Liver (tissue), 9 donors: ENCODE measurements around the gene KIAA1217. TPM values are rescaled to one million over a fixed set of nuclear protein-coding genes. Genes with fewer than 3 reads are reported as not detected.
A peak's percentile ranks its signal among the peaks of the same experiment; 100 is the strongest.

ENCODE experiments used
- DNase-seq: peaks from one replicate; pipeline ENCODE4 v3.0.0-alpha.2; 2017; ENCODE audit warnings: low spot score
- H3K27ac ChIP-seq, 2 donors: one replicate each; pipeline ENCODE4 v1.7.0; 2013; ENCODE audit warnings: inconsistent platforms in 2 of 2, low read length in 2 of 2, control low read depth in 1 of 2, low read depth in 1 of 2, mild to moderate bottlenecking in 1 of 2
- H3K27me3 ChIP-seq, 4 donors: one replicate each; pipeline versions ENCODE4 v1.6.1 to v1.7.0; 2013; ENCODE audit warnings: low read length in 3 of 4, inconsistent platforms in 1 of 4, mild to moderate bottlenecking in 1 of 4, moderate library complexity in 1 of 4; ENCODE audit not compliant: control insufficient read depth in 4 of 4, insufficient read depth in 4 of 4
- H3K36me3 ChIP-seq, 4 donors: one replicate each; pipeline versions ENCODE4 v1.6.1 to v1.7.0; 2013; ENCODE audit warnings: low read length in 3 of 4, mild to moderate bottlenecking in 3 of 4, low read depth in 1 of 4, moderate library complexity in 1 of 4; ENCODE audit not compliant: control insufficient read depth in 4 of 4, insufficient read depth in 3 of 4
- H3K4me1 ChIP-seq, 4 donors: one replicate each; pipeline versions ENCODE4 v1.6.1 to v1.7.0; 2013; ENCODE audit warnings: low read length in 3 of 4, mild to moderate bottlenecking in 3 of 4, moderate library complexity in 1 of 4; ENCODE audit not compliant: control insufficient read depth in 4 of 4, insufficient read depth in 4 of 4
- H3K4me3 ChIP-seq, 3 donors: one replicate each; pipeline versions ENCODE4 v1.6.1 to v1.7.0; 2013; ENCODE audit warnings: low read length in 3 of 3, control low read depth in 1 of 3, low read depth in 1 of 3, mild to moderate bottlenecking in 1 of 3
- H3K9ac ChIP-seq, 2 donors: one replicate each; pipeline ENCODE4 v1.7.0; 2013; ENCODE audit warnings: low read length in 2 of 2, mild to moderate bottlenecking in 2 of 2, moderate library complexity in 2 of 2, control low read depth in 1 of 2, low read depth in 1 of 2
- H3K9me3 ChIP-seq, 4 donors: one replicate each; pipeline versions ENCODE4 v1.6.1 to v1.7.0; 2013; ENCODE audit warnings: low read length in 3 of 4; ENCODE audit not compliant: control insufficient read depth in 4 of 4
- EGR1 ChIP-seq, 2 donors: IDR thresholded peaks; 2 replicates each; pipeline ENCODE4 v1.6.1; 2016 to 2018; ENCODE audit warnings: antibody characterized with exemption in 2 of 2, low read depth in 2 of 2
- HNF4A ChIP-seq, 2 donors: conservative IDR thresholded peaks; 2 replicates each; pipeline ENCODE4 v1.6.1; 2016; ENCODE audit warnings: antibody characterized with exemption in 2 of 2, mild to moderate bottlenecking in 2 of 2
- HNF4G ChIP-seq: IDR thresholded peaks from 2 replicates; pipeline ENCODE4 v1.6.1; 2016; ENCODE audit warnings: antibody characterized with exemption
- NR2F2 ChIP-seq: IDR thresholded peaks from 2 replicates; pipeline ENCODE4 v1.6.1; 2016; ENCODE audit warnings: antibody characterized with exemption
- TAF1 ChIP-seq: conservative IDR thresholded peaks from 2 replicates; pipeline ENCODE4 v1.6.1; 2016; ENCODE audit warnings: antibody characterized with exemption, mild to moderate bottlenecking
- YY1 ChIP-seq: IDR thresholded peaks from 2 replicates; pipeline ENCODE4 v1.6.1; 2016; ENCODE audit warnings: antibody characterized with exemption, mild to moderate bottlenecking
- WGBS: extraction: QIAGEN DNeasy Blood & Tissue Kit; methylation state at CpG from one replicate; pipeline ENCODE4 v1.1.7; 2013; 5-methylcytosine and 5-hydroxymethylcytosine counted together
- polyA plus RNA-seq, 2 donors: library from polyadenylated mRNA; stranded (reverse) in 1 of 2; unstranded in 1 of 2; fragments of 200-250 nt in 1 of 2; fragments of >200 nt in 1 of 2; fragmentation: Nextera tagmentation in 1 of 2; extraction: Ambion mirVana in 1 of 2; gene quantifications; one replicate each; pipeline versions ENCODE4 v1.2.1 to v1.2.3, GENCODE V29; 2013 to 2015
- total RNA-seq, 2 donors: library from RNA; depleted of rRNA; stranded (reverse); fragments of >200 nt; gene quantifications; one replicate each; pipeline ENCODE4 v1.2.3, GENCODE V29; 2014
- TF ChIP-seq, protein P1 (sequence below): IDR thresholded peaks from 2 replicates; pipeline ENCODE4 v1.6.1; 2016; ENCODE audit warnings: antibody characterized with exemption, mild to moderate bottlenecking
- TF ChIP-seq, protein P2 (sequence below): IDR thresholded peaks from 2 replicates; pipeline ENCODE4 v1.6.1; 2016; ENCODE audit warnings: antibody characterized with exemption
- TF ChIP-seq, protein P3 (sequence below): IDR thresholded peaks from 2 replicates; pipeline ENCODE4 v1.6.1; 2016; ENCODE audit warnings: antibody characterized with exemption
- donor health status: healthy.
- donor health status: healthy.
- donor health status: healthy.
- donor health status: healthy.
- donor health status: healthy.

KIAA1217 gene
- total and polyA plus RNA-seq, 4 donors, result 4.5 to 12.8 (median 6.8) TPM

DNA sequence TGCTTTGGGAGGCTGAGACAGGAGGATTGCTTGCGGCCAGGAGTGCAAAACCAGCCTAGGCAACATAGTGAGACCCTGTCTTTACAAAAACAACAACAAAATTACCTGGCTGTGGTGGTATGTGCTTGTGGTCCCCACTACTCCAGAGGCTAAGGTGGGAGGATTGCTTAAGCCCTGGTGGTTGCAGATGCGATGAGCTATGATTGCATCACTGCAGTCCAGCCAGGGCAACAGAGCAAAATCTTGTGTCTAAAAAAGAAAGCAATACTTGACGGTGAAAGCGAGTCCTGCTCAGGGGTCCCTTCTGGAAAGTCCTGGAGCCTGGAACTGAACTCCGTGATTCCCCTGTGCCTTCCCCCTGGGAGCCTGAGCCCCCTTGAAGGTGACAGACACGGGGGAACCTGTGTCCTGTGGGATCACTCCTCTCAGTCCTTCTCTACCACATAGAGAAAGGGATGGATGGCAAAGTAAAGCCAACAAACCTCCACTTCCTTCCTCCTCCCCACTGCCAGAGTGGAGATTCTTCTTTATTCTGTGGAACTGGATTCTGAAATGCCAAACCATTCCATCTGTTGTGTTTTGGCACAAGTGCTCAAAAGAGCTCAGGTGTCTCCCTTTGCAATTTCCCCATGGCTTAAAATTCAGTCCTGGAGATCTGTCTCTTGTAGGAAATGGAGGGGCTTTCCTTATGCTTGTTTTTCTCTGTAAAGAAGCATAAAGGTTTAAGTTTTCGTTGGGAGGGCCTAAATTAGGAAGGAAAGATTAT, 50.6 kb downstream of the KIAA1217 start:
- no peaks in the 10 kb centered on the region for H3K4me1 ChIP-seq
- no peak overlapping the region for H3K9ac ChIP-seq
- no peaks in the 10 kb centered on the region for H3K9me3 ChIP-seq
- no peaks in the 10 kb centered on the region for H3K36me3 ChIP-seq
- WGBS, result 67% methylated on average over 7 of the region's 7 CpGs
- H3K27me3 ChIP-seq, result no peaks in the 10 kb centered on the region
- TF ChIP-seq EGR1 (IDR thresholded peaks at IDR 0.05; ENCODE audit: low read depth in 2 of 2) (no peak), HNF4A (conservative IDR thresholded peaks at IDR 0.05) (no peak), HNF4G (no peak), TAF1 (no peak)
- TF ChIP-seq, protein P1, sequence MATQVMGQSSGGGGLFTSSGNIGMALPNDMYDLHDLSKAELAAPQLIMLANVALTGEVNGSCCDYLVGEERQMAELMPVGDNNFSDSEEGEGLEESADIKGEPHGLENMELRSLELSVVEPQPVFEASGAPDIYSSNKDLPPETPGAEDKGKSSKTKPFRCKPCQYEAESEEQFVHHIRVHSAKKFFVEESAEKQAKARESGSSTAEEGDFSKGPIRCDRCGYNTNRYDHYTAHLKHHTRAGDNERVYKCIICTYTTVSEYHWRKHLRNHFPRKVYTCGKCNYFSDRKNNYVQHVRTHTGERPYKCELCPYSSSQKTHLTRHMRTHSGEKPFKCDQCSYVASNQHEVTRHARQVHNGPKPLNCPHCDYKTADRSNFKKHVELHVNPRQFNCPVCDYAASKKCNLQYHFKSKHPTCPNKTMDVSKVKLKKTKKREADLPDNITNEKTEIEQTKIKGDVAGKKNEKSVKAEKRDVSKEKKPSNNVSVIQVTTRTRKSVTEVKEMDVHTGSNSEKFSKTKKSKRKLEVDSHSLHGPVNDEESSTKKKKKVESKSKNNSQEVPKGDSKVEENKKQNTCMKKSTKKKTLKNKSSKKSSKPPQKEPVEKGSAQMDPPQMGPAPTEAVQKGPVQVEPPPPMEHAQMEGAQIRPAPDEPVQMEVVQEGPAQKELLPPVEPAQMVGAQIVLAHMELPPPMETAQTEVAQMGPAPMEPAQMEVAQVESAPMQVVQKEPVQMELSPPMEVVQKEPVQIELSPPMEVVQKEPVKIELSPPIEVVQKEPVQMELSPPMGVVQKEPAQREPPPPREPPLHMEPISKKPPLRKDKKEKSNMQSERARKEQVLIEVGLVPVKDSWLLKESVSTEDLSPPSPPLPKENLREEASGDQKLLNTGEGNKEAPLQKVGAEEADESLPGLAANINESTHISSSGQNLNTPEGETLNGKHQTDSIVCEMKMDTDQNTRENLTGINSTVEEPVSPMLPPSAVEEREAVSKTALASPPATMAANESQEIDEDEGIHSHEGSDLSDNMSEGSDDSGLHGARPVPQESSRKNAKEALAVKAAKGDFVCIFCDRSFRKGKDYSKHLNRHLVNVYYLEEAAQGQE, result no peak
- no peak overlapping the region for H3K4me3 ChIP-seq
- DNase-seq, result no peak
- no peak overlapping the region for H3K27ac ChIP-seq

DNA sequence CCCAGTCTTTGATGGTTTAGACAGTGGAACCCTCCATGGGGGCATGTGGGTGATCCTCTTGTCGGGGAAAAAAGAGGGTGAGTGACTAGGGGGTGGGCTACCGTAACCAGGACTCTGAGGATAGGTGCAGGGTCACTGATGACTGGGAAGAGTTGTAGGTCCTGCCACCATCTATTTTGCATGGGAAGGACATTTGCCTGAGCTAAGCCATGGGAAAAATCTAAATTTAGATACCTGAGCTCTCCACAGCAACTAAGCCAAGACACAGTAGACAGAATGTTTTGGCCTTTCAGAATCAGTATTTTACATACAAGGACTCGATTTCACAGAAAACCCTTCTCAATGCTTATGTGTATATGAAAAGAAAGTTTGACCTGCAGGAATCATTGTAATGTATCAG, 52.7 kb downstream of the KIAA1217 start:
- whole genome bisulfite sequencing, result 92% methylated on average over 3 of the region's 3 CpGs
- H3K27ac ChIP-seq, result no peak overlapping the region

DNA sequence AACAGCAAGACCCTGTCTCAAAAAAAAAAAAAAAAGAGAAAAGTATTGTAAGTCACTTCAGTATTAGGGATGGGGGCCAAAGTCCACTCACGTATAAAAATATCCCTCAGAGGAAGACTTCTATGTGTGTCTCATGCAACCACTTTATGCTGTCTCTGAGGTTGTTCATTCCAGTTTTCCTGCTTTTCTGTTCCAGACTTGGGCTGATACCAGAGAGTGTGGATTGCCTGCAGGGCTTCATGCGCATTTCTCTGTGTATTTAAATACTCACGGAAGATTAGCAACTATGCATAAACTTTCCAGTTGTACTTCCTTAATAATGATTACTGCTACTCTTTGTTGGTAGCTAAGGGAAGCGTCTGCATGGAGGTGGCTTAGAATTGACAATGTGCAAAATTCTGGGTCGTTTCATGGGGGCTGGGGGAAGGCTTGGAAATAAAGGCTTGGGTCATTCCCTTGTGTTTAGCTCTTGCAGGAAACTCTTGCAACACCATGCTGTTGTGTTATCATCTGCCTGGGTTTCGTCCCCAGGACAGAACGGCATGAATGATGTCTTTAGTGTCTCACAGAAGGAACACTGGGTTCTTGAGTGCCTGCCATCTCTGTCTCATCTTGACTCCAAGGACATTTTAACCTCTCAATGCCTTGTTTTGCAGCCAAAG, 54.1 kb downstream of the KIAA1217 start:
- no peak for DNase-seq
- Histone ChIP-seq H3K4me3 (no peak overlapping the region), H3K9ac (no peak overlapping the region), H3K27ac (no peak overlapping the region), H3K36me3 (no peaks in the 10 kb centered on the region), H3K4me1 (no peaks in the 10 kb centered on the region), H3K9me3 (no peaks in the 10 kb centered on the region), H3K27me3 (no peaks in the 10 kb centered on the region)
- 61% methylated on average over 7 of the region's 7 CpGs for WGBS
- TF ChIP-seq, protein P2, sequence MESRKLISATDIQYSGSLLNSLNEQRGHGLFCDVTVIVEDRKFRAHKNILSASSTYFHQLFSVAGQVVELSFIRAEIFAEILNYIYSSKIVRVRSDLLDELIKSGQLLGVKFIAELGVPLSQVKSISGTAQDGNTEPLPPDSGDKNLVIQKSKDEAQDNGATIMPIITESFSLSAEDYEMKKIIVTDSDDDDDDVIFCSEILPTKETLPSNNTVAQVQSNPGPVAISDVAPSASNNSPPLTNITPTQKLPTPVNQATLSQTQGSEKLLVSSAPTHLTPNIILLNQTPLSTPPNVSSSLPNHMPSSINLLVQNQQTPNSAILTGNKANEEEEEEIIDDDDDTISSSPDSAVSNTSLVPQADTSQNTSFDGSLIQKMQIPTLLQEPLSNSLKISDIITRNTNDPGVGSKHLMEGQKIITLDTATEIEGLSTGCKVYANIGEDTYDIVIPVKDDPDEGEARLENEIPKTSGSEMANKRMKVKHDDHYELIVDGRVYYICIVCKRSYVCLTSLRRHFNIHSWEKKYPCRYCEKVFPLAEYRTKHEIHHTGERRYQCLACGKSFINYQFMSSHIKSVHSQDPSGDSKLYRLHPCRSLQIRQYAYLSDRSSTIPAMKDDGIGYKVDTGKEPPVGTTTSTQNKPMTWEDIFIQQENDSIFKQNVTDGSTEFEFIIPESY, result no peak
- TF ChIP-seq NR2F2, result peak; percentile 21

More for the DNA sequence above, 52.7 kb downstream of the KIAA1217 start:
- TF ChIP-seq, protein P2, result no peak
- TF ChIP-seq, protein P3, sequence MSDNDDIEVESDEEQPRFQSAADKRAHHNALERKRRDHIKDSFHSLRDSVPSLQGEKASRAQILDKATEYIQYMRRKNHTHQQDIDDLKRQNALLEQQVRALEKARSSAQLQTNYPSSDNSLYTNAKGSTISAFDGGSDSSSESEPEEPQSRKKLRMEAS, result no peak
- TF ChIP-seq YY1, result no peak
- Histone ChIP-seq H3K4me1 (no peaks in the 10 kb centered on the region), H3K9ac (no peak overlapping the region), H3K36me3 (no peaks in the 10 kb centered on the region), H3K9me3 (no peaks in the 10 kb centered on the region), H3K4me3 (no peak overlapping the region), H3K27me3 (no peaks in the 10 kb centered on the region)
- no peak for DNase-seq
